K562 (cell line): ENCODE results near the gene BCO1. TPM values are rescaled to one million over a fixed set of nuclear protein-coding genes. Genes with fewer than 3 reads are reported as not detected.
A peak's percentile ranks its signal among the peaks of the same experiment; 100 is the strongest.

Experiments used
- ATAC-seq: fragments of 200-7000 bp; cut with Tn5 transposase; 3 replicates; pipeline ENCODE4 v1.9.1; 2020; ENCODE audit warnings: moderate library complexity
- BruUV-seq: library from RNA; stranded (reverse); fragments of 400-500 nt; replicated peaks from 2 replicates; lab custom pipeline; 2021; lab: Mats Ljungman, UMichigan
- CTCF ChIA-PET: fragments of 300-600 bp; formaldehyde crosslinking; extraction: SDS; loops from one replicate; lab custom pipeline; 2021; ENCODE audit warnings: low intra/inter-chr PET ratio; lab: Yijun Ruan, JAX
- POLR2A ChIA-PET: fragments of 300-600, 350-650 bp; sonication (Branson Sonifier 250); formaldehyde crosslinking; extraction: SDS; loops from one replicate; lab custom pipeline; 2021; ENCODE audit warnings: antibody characterized with exemption, inconsistent platforms; lab: Yijun Ruan, JAX
- DNase-seq, 4 experiments: peaks; one replicate each; pipeline versions ENCODE4 v3.0.0 to v3.0.0-alpha.2; 2011 to 2018; ENCODE audit warnings: low spot score in 3 of 4, mixed read lengths in 3 of 4; ENCODE audit errors: extremely low read depth in 1 of 4
- FAIRE-seq: peaks from 2 replicates; lab custom pipeline; 2011; peaks lifted over from hg19 to GRCh38; lab: Jason Lieb, UNC
- H2AFZ ChIP-seq: 2 replicates; pipeline ENCODE4 v1.6.0; 2011; ENCODE audit warnings: low read depth, low read length, control low read depth, inconsistent platforms
- H3K27ac ChIP-seq: fragments of 200-600 bp; 3 replicates; pipeline ENCODE4 v1.8.0; 2011; ENCODE audit warnings: low read depth, mild to moderate bottlenecking, control low read depth, inconsistent platforms, low read length, moderate library complexity, mixed read lengths; ENCODE audit errors: extremely low read depth
- H3K27me3 ChIP-seq, 2 experiments: fragments of 300-600 bp in 1 of 2; 2 replicates in 1 of 2; 3 replicates in 1 of 2; pipeline versions ENCODE4 v1.6.0 to v1.8.0; 2011; ENCODE audit warnings: inconsistent platforms in 2 of 2, low read length in 2 of 2, mild to moderate bottlenecking in 1 of 2, mixed read lengths in 1 of 2, moderate library complexity in 1 of 2; ENCODE audit not compliant: control insufficient read depth in 2 of 2, insufficient read depth in 2 of 2
- H3K36me3 ChIP-seq: fragments of 300-600 bp; 3 replicates; pipeline ENCODE4 v1.8.0; 2011; ENCODE audit warnings: mild to moderate bottlenecking, low read length, inconsistent platforms; ENCODE audit not compliant: control insufficient read depth, insufficient read depth
- H3K4me1 ChIP-seq, 2 experiments: fragments of 200-600 bp in 1 of 2; replicated peaks in 1 of 2; 2 replicates in 1 of 2; 3 replicates in 1 of 2; pipeline versions ENCODE4 v1.5.1 to v1.8.0; 2011; ENCODE audit warnings: inconsistent platforms in 2 of 2, low read length in 2 of 2, mild to moderate bottlenecking in 1 of 2, mixed read lengths in 1 of 2, moderate library complexity in 1 of 2; ENCODE audit not compliant: control insufficient read depth in 2 of 2, insufficient read depth in 2 of 2
- H3K4me2 ChIP-seq: 2 replicates; pipeline ENCODE4 v1.6.1; 2011; ENCODE audit warnings: low read length, control low read depth, inconsistent platforms, mixed read lengths; ENCODE audit not compliant: insufficient read depth
- H3K4me3 ChIP-seq: fragments of 200-600 bp; sonication (generic), shearing (Covaris generic); 2 replicates; pipeline ENCODE4 v1.5.1; 2016; ENCODE audit warnings: control low read depth, inconsistent platforms
- H3K79me2 ChIP-seq: fragments of 200-600 bp; 3 replicates; pipeline ENCODE4 v1.8.0; 2011; ENCODE audit warnings: low read length, inconsistent platforms; ENCODE audit not compliant: control insufficient read depth, insufficient read depth
- H3K9ac ChIP-seq, 2 experiments: 2 replicates each; pipeline versions ENCODE4 v1.6.0 to v1.6.1; 2011; ENCODE audit warnings: low read depth in 2 of 2, low read length in 2 of 2, control low read depth in 1 of 2, inconsistent platforms in 1 of 2, mild to moderate bottlenecking in 1 of 2, mixed read lengths in 1 of 2; ENCODE audit not compliant: insufficient read depth in 1 of 2
- H3K9me1 ChIP-seq: one replicate; pipeline ENCODE4 v1.6.0; 2011; ENCODE audit warnings: inconsistent platforms, mild to moderate bottlenecking, low read length, moderate library complexity; ENCODE audit not compliant: control insufficient read depth, insufficient read depth
- H3K9me3 ChIP-seq: replicated peaks from 2 replicates; pipeline ENCODE4 v1.5.1; 2011; ENCODE audit warnings: low read depth, low read length, inconsistent platforms; ENCODE audit not compliant: control insufficient read depth, insufficient read depth
- H4K20me1 ChIP-seq: replicated peaks from 2 replicates; pipeline ENCODE4 v1.6.1; 2011; ENCODE audit warnings: low read length, inconsistent platforms, mixed read lengths; ENCODE audit not compliant: control insufficient read depth, insufficient read depth
- CBX2 ChIP-seq: fragments of 200-600 bp; sonication (generic); IDR thresholded peaks from one replicate; pipeline ENCODE4 v1.6.1; 2012; ENCODE audit warnings: mild to moderate bottlenecking, low read length, inconsistent platforms; ENCODE audit not compliant: insufficient read depth, poor library complexity, severe bottlenecking
- CBX8 ChIP-seq: fragments of 200-600 bp; sonication (generic); IDR thresholded peaks from 2 replicates; pipeline ENCODE4 v1.6.1; 2012; ENCODE audit warnings: borderline replicate concordance, mixed run types, low read depth, mild to moderate bottlenecking, moderate library complexity, mixed read lengths, low read length, control low read depth, inconsistent platforms; ENCODE audit not compliant: poor library complexity, severe bottlenecking; ENCODE audit errors: extremely low read depth
- DIDO1 ChIP-seq: fragments of 450-650 bp; IDR thresholded peaks from 2 replicates; pipeline ENCODE4 v1.6.1; 2016; ENCODE audit warnings: low read depth, missing biosample characterization, missing genetic modification characterization
- GTF2A2 ChIP-seq: IDR thresholded peaks from 2 replicates; pipeline ENCODE4 v1.6.1; 2016; ENCODE audit warnings: mild to moderate bottlenecking, missing genetic modification characterization, missing compliant biosample characterization
- MCM5 ChIP-seq: fragments of 450-650 bp; IDR thresholded peaks from 2 replicates; pipeline ENCODE4 v1.6.1; 2016; ENCODE audit warnings: low read depth
- ZNF124 ChIP-seq: sonication (generic); formaldehyde crosslinking; IDR thresholded peaks from 2 replicates; pipeline ENCODE4 v1.8.1; 2022; ENCODE audit warnings: missing genetic modification reagents
- ZNF23 ChIP-seq: fragments of 250-450 bp; sonication (Bioruptor Pico); IDR thresholded peaks from 2 replicates; pipeline ENCODE4 v1.4.0; 2020; ENCODE audit warnings: mild to moderate bottlenecking
- WGBS: fragments of 100-300 bp; shearing (Covaris generic); methylation state at CpG from one replicate; pipeline ENCODE4 v1.1.6; 2016; ENCODE audit warnings: low coverage, mixed read lengths; ENCODE audit not compliant: insufficient coverage; ENCODE audit errors: missing lambda C conversion rate; 5-methylcytosine and 5-hydroxymethylcytosine counted together
- in situ Hi-C: fragments of 300-500 bp; cut with MboI; formaldehyde crosslinking; loops from 4 replicates; pipeline ENCODE4 v1.15.0; 2018; ENCODE audit warnings: inconsistent platforms, mixed read lengths
- intact Hi-C: fragments of 100-400 bp; cut with micrococcal nuclease; formaldehyde crosslinking; loops from 2 replicates; pipeline ENCODE4 v1.14.2; 2022
- polyA plus RNA-seq, 8 experiments: library from polyadenylated mRNA; depleted of rRNA in 4 of 8; stranded (reverse) in 5 of 8; unstranded in 3 of 8; fragments of >200 nt; fragmentation: Nextera tagmentation in 2 of 8; fragmentation: Illumina TruSeq in 1 of 8; extraction: Ambion mirVana in 2 of 8; extraction: Trizol in 1 of 8; gene quantifications; 2 replicates each; pipeline versions ENCODE4 v1.2.1 to v1.2.3, GENCODE V29; 2011 to 2014; ENCODE audit warnings: inconsistent platforms in 1 of 8, missing spikeins in 1 of 8
- total RNA-seq, 7 experiments: library from RNA; depleted of rRNA in 6 of 7; stranded (reverse); fragments of >200 nt in 6 of 7; fragmentation: Illumina TruSeq in 2 of 7; extraction: Trizol in 2 of 7; gene quantifications; 2 replicates each; pipeline versions ENCODE4 v1.2.1 to v1.2.3, GENCODE V29; 2011 to 2021; ENCODE audit warnings: low replicate concordance in 1 of 7
- TF ChIP-seq, protein P1 (sequence below): fragments of 200-800 bp; sonication (Bioruptor generic); IDR thresholded peaks from 2 replicates; pipeline ENCODE4 v1.6.1; 2017; ENCODE audit warnings: missing genetic modification characterization, missing compliant biosample characterization

BCO1 gene
- total and polyA plus RNA-seq, 9 of the 15 experiments (the other 6 are each of a cell fraction or from before 2014, with no cell fraction given), result not detected

DNA sequence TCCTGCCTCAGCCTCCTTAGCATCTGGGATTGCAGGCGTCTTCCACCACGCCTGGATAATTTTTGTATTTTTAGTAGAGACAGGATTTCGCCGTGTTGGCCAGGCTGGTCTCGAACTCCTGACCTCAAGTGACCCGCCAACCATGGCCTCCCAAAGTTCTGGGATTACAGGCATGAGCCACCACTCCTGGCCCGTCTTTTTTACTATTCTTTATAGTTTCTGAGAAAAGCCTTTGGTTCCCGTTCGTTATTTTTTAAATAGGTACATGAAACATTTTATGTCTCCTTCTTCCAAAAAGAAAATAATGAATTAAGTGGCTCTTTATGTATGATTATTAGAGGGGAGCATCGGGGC, 570 bp upstream of the BCO1 start:
- Histone ChIP-seq H2AFZ (no peak overlapping the region), H3K4me2 (no peak overlapping the region), H3K9me3 (no peaks in the 10 kb centered on the region), H3K9me1 (no peaks in the 10 kb centered on the region), H3K9ac (no peak overlapping the region), H3K4me3 (no peak overlapping the region), H3K36me3 (no peaks in the 10 kb centered on the region), H3K79me2 (no peaks in the 10 kb centered on the region), H3K27me3 (peaks cover 31 to 74% of the 10 kb centered on the region in 2 experiments), H3K27ac (no peak overlapping the region), H3K4me1 (no peaks in the 10 kb centered on the region), H4K20me1 (no peaks in the 10 kb centered on the region)
- in situ Hi-C loops, result no loop called here
- no TSS peak for BruUV-seq
- no peak for ATAC-seq
- ChIA-PET CTCF (no interaction called here), POLR2A (interaction anchor here (0.6 to 0.7 kb wide), 2 partner anchors 87 to 927 kb away, joined by 3 to 4 read pairs; no protein-coding TSS in a partner anchor)
- 3% methylated on average over 10 of the region's 10 CpGs for WGBS
- no peak for FAIRE-seq
- intact Hi-C loops, result no loop called here
- no peak for TF ChIP-seq MCM5
- TF ChIP-seq ZNF23 (CRISPR knock-in tag), result no peak
- TF ChIP-seq CBX8, result peak; percentile 97
- no peak for TF ChIP-seq ZNF124 (CRISPR knock-in tag)
- TF ChIP-seq, protein P1, sequence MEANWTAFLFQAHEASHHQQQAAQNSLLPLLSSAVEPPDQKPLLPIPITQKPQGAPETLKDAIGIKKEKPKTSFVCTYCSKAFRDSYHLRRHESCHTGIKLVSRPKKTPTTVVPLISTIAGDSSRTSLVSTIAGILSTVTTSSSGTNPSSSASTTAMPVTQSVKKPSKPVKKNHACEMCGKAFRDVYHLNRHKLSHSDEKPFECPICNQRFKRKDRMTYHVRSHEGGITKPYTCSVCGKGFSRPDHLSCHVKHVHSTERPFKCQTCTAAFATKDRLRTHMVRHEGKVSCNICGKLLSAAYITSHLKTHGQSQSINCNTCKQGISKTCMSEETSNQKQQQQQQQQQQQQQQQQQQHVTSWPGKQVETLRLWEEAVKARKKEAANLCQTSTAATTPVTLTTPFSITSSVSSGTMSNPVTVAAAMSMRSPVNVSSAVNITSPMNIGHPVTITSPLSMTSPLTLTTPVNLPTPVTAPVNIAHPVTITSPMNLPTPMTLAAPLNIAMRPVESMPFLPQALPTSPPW (CRISPR knock-in tag), result no peak
- peak; percentile 98 for TF ChIP-seq CBX2
- TF ChIP-seq GTF2A2, result no peak
- no peak for TF ChIP-seq DIDO1 (tag)
- DNase-seq, result no peak
